Thymus (tissue), 11 donors: ENCODE measurements around the gene RHO. TPM values are rescaled to one million over a fixed set of nuclear protein-coding genes. Genes with fewer than 3 reads are reported as not detected.

Experiments used
- DNase-seq, 9 donors: peaks; one replicate each; pipeline ENCODE4 v3.0.0-alpha.2; 2013; ENCODE audit warnings: low spot score in 9 of 9, low read depth in 6 of 9, missing footprints in 1 of 9
- H3K27ac ChIP-seq, 2 donors: one replicate each; pipeline ENCODE4 v1.5.1; 2013; ENCODE audit warnings: control low read depth in 1 of 2, low read depth in 1 of 2, low read length in 1 of 2, mild to moderate bottlenecking in 1 of 2, moderate library complexity in 1 of 2
- H3K27me3 ChIP-seq, 2 donors: one replicate each; pipeline ENCODE4 v1.5.1; 2013; ENCODE audit warnings: low read length in 1 of 2; ENCODE audit not compliant: control insufficient read depth in 2 of 2, insufficient read depth in 1 of 2
- H3K36me3 ChIP-seq, 2 donors: one replicate each; pipeline ENCODE4 v1.5.1; 2013; ENCODE audit warnings: low read length in 1 of 2, mild to moderate bottlenecking in 1 of 2, moderate library complexity in 1 of 2; ENCODE audit not compliant: control insufficient read depth in 2 of 2, insufficient read depth in 2 of 2
- H3K4me1 ChIP-seq, 2 donors: one replicate each; pipeline ENCODE4 v1.5.1; 2013; ENCODE audit warnings: low read length in 2 of 2; ENCODE audit not compliant: control insufficient read depth in 2 of 2, insufficient read depth in 2 of 2
- H3K4me3 ChIP-seq, 2 donors: one replicate each; pipeline ENCODE4 v1.5.1; 2013; ENCODE audit warnings: low read length in 2 of 2, control low read depth in 1 of 2, mild to moderate bottlenecking in 1 of 2
- H3K9me3 ChIP-seq, 2 donors: one replicate each; pipeline ENCODE4 v1.5.1; 2013; ENCODE audit warnings: low read length in 1 of 2, mild to moderate bottlenecking in 1 of 2; ENCODE audit not compliant: control insufficient read depth in 2 of 2, insufficient read depth in 1 of 2
- WGBS: extraction: QIAGEN DNeasy Blood & Tissue Kit; methylation state at CpG from one replicate; pipeline ENCODE4 v1.1.7; 2013; 5-methylcytosine and 5-hydroxymethylcytosine counted together
- polyA plus RNA-seq: library from polyadenylated mRNA; stranded (reverse); fragments of 200-250 nt; gene quantifications from one replicate; pipeline ENCODE4 v1.2.3, GENCODE V29; 2013
- total RNA-seq: library from RNA; stranded (reverse); fragments of 120-200 nt; gene quantifications from one replicate; pipeline ENCODE4 v1.2.4, GENCODE V29; 2013
- donor health status: healthy.

The RHO gene
- total and polyA plus RNA-seq, 2 donors: 0.05 to 0.07 TPM

DNA sequence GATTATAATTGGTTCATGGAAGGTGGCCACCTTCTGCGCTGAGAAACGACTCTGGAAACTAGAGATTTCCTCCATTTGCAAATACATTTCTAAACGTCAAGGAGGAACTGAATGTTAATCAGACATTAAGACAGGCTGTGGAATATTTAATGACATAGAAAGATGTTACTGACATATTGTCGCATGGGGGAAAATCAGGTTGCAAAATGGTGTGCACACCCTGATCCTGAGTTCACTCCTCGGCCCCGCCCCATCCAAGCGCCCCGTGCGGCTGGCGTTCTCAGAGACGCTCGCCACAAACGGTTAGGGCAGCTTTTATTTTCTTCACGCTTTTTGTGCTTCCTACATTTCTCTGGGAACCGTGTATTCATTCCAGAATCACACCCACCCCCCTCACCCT is 25.3 kb downstream of the RHO start:
- no peaks in the 10 kb centered on the region for H3K27me3 ChIP-seq
- peak in 1 of 9 donors; percentile 58 for DNase-seq
- H3K36me3 ChIP-seq: peaks cover 23 to 31% of the 10 kb centered on the region in 2 donors
- H3K9me3 ChIP-seq: no peaks in the 10 kb centered on the region
- peak overlapping the region in 1 of 2 donors; percentile 26 for H3K4me3 ChIP-seq
- H3K27ac ChIP-seq: peak overlapping the region; percentile 11 to 81
- peaks cover 23 to 78% of the 10 kb centered on the region in 2 donors for H3K4me1 ChIP-seq
- WGBS: 33% methylated on average over 15 of the region's 15 CpGs

DNA sequence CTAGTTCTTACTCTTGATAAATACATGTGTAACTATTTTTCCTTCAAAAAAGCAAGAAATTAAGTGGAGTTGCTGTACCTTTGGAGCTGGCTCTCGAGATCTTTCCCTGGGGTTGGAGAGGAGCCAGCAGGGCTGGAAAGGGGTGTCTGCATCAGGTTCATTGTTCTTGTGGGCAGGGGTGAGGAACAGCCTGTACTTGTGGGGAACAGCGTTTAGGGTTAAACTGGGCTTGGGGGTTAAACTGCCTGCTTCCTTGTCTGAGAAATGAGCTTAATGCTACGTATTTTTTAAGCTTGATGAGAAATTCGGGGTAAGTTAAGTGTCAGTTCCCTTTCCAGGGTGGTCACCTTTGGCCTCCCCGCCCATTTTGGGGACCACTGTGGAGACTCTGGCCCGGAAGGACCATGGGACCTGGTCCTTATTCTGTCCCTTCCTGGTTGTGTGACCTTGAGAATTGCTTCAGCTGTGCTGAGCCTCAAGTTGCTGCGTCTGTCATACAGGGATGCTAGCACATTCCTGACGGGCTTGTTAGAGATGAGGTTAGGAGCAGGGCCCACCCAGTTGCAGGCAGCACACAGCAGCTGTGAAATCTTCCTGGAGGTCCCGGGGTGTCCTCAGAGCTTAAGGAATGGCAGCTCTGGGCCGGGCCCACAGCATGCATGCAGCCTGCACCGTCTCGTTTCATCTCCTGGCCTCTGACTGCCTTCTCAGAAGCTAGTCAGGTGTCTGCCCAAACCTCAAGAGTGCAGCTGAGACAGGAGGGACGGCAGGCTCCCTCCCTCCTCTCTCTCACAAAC is 26.1 kb downstream of the RHO start:
- H3K9me3 ChIP-seq: no peaks in the 10 kb centered on the region
- no peaks in the 10 kb centered on the region for H3K27me3 ChIP-seq
- peak overlapping the region; percentile 79 to 81 for H3K27ac ChIP-seq
- H3K4me3 ChIP-seq: no peak overlapping the region
- 39% methylated on average over 13 of the region's 13 CpGs for WGBS
- peaks cover 26 to 84% of the 10 kb centered on the region in 2 donors for H3K4me1 ChIP-seq
- DNase-seq: peak in 3 of 9 donors; percentile 37 to 74 (median 48)
- peaks cover 32 to 40% of the 10 kb centered on the region in 2 donors for H3K36me3 ChIP-seq

DNA sequence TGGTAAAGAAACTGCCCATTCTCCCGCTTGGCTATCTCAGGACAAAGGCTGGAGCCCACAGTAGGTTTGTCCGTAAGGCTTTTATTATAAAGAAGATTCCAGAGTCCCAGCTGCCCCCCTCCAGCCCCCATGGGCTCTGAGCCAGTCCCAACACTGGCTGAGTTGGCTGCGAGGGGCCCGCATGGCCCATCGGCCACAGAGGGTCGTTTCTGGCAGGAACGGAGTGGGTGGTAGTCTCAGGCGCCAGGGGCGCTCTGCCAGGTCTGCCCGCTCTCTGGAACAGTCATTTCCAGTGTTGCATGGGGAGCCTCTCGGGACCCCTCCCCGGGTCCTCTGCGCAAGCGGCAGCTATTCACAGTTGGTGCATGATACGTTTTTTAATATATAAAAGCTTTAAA is 26.7 kb downstream of the RHO start:
- Histone ChIP-seq H3K9me3 (no peaks in the 10 kb centered on the region), H3K27me3 (no peaks in the 10 kb centered on the region), H3K36me3 (peaks cover 38 to 46% of the 10 kb centered on the region in 2 donors), H3K4me3 (no peak overlapping the region), H3K4me1 (peaks cover 26 to 82% of the 10 kb centered on the region in 2 donors), H3K27ac (peak overlapping the region; percentile 79 to 81)
- 85% methylated on average over 15 of the region's 15 CpGs for WGBS
- DNase-seq: no peak

DNA sequence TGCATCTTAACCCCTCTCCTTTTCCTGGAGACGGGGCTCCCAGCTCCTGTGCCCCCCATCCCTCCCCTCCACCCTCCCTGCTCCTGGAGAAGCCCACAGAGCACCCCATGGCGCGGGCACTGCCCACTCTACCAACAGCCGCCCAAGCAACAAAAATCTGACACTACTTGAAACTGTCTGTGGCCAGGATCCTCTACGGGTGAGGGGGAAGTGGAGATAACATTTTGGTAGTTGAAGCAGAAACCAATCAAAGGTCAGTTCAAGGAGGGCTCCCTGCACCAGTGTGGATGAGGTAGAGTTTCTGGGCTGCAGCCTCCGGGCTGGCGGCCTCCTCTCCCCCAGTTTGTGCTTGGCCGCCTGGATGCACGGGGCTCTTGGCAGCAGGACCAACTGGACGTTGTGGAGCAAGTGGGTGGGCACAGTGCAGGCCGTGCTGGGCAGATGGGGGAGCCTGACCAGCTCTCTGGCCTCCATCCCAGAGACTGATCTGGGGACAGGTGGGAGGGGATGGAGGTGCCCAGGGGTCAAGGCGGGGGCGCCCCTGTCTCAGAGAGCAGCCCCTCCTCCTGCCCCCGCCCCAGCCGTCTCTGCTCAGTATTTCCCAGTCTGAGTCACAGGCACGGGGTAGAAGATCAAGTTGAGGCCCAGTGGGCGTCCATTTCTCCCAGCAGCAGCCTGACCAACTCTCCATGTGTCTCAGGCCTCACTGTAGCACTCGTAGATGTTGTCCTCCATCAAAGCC is 27.3 kb downstream of the RHO start:
- Histone ChIP-seq H3K27me3 (no peaks in the 10 kb centered on the region), H3K4me3 (no peak overlapping the region), H3K27ac (peak overlapping the region in 1 of 2 donors; percentile 34), H3K4me1 (peaks cover 26 to 81% of the 10 kb centered on the region in 2 donors), H3K9me3 (no peaks in the 10 kb centered on the region), H3K36me3 (peaks cover 44 to 50% of the 10 kb centered on the region in 2 donors)
- 87% methylated on average over 18 of the region's 18 CpGs for WGBS
- no peak for DNase-seq

DNA sequence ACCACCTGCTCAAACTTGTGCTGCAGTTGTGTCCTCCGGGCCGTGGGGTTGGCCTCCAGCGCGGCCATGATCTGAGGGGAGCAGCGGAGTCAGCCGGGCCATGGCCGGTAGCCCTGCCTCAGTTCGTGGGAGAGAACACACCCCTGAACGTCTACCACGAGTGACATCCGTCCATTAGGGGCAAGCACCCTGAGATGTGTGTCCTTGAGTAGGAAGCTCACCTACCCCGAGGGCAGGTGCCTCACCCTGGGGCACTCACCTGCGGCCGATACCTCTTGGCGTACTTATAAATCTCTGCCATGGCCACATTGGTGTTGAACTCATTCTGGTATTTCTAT is 27.9 kb downstream of the RHO start:
- no peaks in the 10 kb centered on the region for H3K9me3 ChIP-seq
- peaks cover 26 to 82% of the 10 kb centered on the region in 2 donors for H3K4me1 ChIP-seq
- no peak overlapping the region for H3K4me3 ChIP-seq
- no peak overlapping the region for H3K27ac ChIP-seq
- 98% methylated on average over 15 of the region's 15 CpGs for WGBS
- DNase-seq: no peak
- peaks cover 46 to 56% of the 10 kb centered on the region in 2 donors for H3K36me3 ChIP-seq
- no peaks in the 10 kb centered on the region for H3K27me3 ChIP-seq

DNA sequence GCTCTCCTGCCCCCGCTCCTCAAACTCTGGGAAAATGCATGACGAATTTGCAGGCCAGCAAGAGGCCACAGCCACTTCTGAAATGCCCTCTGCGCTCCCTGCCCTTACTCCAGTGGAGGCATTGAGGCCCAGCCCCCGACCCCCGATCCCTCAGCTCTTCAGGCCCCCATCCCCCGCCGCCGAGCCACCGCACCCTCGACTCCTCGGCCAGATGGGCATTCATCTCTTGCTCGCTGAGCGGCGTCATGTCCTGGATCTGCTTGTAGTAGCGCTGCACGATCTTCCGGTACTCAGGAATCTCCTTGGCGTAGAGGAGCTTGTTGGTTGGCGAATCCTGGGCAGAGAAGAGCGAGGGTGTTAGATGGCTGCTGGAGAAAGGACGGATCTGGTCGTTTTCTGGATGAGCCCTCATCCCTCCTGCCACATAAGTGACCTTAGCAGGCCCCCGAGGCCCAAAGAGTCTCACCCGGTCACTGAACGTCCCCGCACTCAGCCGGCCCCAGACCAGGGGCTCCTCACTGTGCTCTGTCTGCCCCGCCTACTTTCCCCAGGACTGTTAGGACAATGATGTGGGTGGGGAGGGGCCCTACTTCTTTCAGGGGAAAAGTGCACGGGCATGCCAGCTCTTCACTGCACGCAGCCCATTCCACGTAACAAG is 28.6 kb downstream of the RHO start:
- H3K36me3 ChIP-seq: peaks cover 49 to 63% of the 10 kb centered on the region in 2 donors
- H3K4me1 ChIP-seq: peaks cover 22 to 77% of the 10 kb centered on the region in 2 donors
- no peaks in the 10 kb centered on the region for H3K27me3 ChIP-seq
- no peak overlapping the region for H3K27ac ChIP-seq
- no peaks in the 10 kb centered on the region for H3K9me3 ChIP-seq
- H3K4me3 ChIP-seq: no peak overlapping the region
- DNase-seq: no peak
- WGBS: 97% methylated on average over 31 of the region's 31 CpGs

DNA sequence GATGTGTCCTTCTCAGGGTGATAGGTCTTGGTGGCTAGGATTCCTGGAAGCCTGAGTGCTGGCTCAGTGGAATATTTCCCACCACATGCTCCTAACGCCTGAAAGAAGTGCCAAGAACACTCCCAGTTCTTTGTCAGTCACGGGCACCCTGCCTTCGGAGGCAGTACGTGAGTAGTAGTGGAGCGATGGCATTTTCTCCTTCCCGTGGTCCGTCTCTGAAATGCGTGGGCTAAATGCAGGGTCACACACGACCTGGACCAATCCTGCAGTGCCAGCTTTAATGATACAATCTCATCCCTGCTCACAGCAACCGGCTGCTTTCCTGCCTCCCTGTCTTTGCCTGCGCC is 29.1 kb downstream of the RHO start:
- DNase-seq: no peak
- no peak overlapping the region for H3K27ac ChIP-seq
- H3K36me3 ChIP-seq: peaks cover 54 to 68% of the 10 kb centered on the region in 2 donors
- H3K4me1 ChIP-seq: peaks cover 17 to 72% of the 10 kb centered on the region in 2 donors
- H3K27me3 ChIP-seq: no peaks in the 10 kb centered on the region
- H3K4me3 ChIP-seq: no peak overlapping the region
- 93% methylated on average over 11 of the region's 11 CpGs for WGBS
- H3K9me3 ChIP-seq: no peaks in the 10 kb centered on the region

DNA sequence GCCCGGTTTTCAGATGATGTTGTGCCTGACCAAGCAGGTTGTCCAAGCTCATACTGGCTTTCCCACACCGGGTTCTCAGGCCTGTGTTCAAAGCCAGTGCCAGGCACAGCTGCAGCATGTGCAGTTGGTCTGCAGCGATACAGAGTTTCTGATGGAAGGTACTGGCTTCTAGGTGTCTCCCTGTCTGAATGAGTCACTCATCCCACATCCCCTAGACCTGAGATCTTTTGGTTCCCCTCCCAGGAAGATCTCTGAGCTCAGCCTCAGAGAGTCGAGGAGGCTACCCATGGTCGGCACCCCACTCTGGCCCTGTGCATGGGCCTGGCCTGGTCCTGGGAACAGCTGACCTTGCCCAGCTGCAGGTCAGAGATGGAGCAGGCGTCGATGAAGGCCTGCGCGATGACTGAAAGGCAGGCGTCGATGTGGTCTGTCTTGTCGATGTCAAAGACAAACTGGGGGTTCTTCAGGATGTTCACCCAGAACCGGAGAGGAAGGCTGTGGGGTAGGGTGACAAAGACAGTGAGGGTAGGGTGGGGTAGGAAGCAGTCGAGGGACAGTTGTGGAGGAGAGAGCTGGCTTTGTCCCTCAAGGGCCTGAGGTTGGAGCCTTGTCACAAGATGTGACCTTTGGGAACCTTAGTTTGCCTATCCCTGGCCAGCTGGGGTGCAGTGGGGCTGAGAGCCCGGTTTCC is 29.8 kb downstream of the RHO start:
- H3K9me3 ChIP-seq: no peaks in the 10 kb centered on the region
- H3K4me3 ChIP-seq: no peak overlapping the region
- DNase-seq: no peak
- H3K4me1 ChIP-seq: peaks cover 14 to 65% of the 10 kb centered on the region in 2 donors
- peak overlapping the region in 1 of 2 donors; percentile 58 for H3K27ac ChIP-seq
- 82% methylated on average over 15 of the region's 15 CpGs for WGBS
- H3K27me3 ChIP-seq: no peaks in the 10 kb centered on the region
- H3K36me3 ChIP-seq: peaks cover 61 to 75% of the 10 kb centered on the region in 2 donors
